Caco-2 (cell line): ENCODE results near the gene CARS1. TPM values are rescaled to one million over a fixed set of nuclear protein-coding genes. Genes with fewer than 3 reads are reported as not detected.
A peak's percentile ranks its signal among the peaks of the same experiment; 100 is the strongest.

Experiments
- BruUV-seq: library from RNA; stranded (reverse); fragments of 400-500 nt; replicated peaks from 2 replicates; lab custom pipeline; 2021; lab: Mats Ljungman, UMichigan
- CTCF ChIA-PET: fragments of 300-600 bp; sonication (Branson Sonifier 250); formaldehyde crosslinking; loops from one replicate; lab custom pipeline; 2022; ENCODE audit warnings: antibody characterized with exemption; lab: Charles Lee
- POLR2A ChIA-PET: fragments of 300-600 bp; sonication (Branson Sonifier 250); formaldehyde crosslinking; loops from one replicate; lab custom pipeline; 2022; ENCODE audit warnings: antibody characterized with exemption; lab: Charles Lee
- DNase-seq, 2 experiments: peaks; one replicate each; pipeline versions ENCODE4 v3.0.0 to v3.0.0-alpha.2; 2020 to 2022
- H3K27me3 ChIP-seq: replicated peaks from 2 replicates; pipeline ENCODE4 v1.6.0; 2011; ENCODE audit warnings: low read length; ENCODE audit not compliant: control insufficient read depth, insufficient read depth
- H3K36me3 ChIP-seq: 2 replicates; pipeline ENCODE4 v1.5.1; 2011; ENCODE audit warnings: low read length; ENCODE audit not compliant: control insufficient read depth, insufficient read depth
- H3K4me1 ChIP-seq: fragments of 250-450 bp; sonication (Bioruptor Pico); 2 replicates; pipeline ENCODE4 v1.5.1; 2020; ENCODE audit warnings: mild to moderate bottlenecking
- H3K4me3 ChIP-seq: 2 replicates; pipeline ENCODE4 v1.5.1; 2011; ENCODE audit warnings: low read depth, mild to moderate bottlenecking, control low read depth, low read length
- H3K9me3 ChIP-seq: fragments of 250-450 bp; sonication (Bioruptor Pico); 2 replicates; pipeline ENCODE4 v1.5.1; 2020; ENCODE audit warnings: mild to moderate bottlenecking, moderate library complexity
- H3K27ac Mint-ChIP-seq: one replicate; pipeline ENCODE4 v1.8.0; 2022; ENCODE audit warnings: mixed read lengths; ENCODE audit not compliant: unreplicated experiment
- H3K27me3 Mint-ChIP-seq: one replicate; pipeline ENCODE4 v1.8.0; 2022; ENCODE audit warnings: mixed read lengths; ENCODE audit not compliant: insufficient read depth, unreplicated experiment
- H3K36me3 Mint-ChIP-seq: one replicate; pipeline ENCODE4 v1.8.0; 2022; ENCODE audit warnings: mild to moderate bottlenecking, mixed read lengths; ENCODE audit not compliant: insufficient read depth, unreplicated experiment
- H3K4me1 Mint-ChIP-seq: one replicate; pipeline ENCODE4 v1.8.0; 2022; ENCODE audit warnings: low read depth, mixed read lengths; ENCODE audit not compliant: unreplicated experiment
- H3K4me3 Mint-ChIP-seq: one replicate; pipeline ENCODE4 v1.8.0; 2022; ENCODE audit warnings: mild to moderate bottlenecking, moderate library complexity, mixed read lengths; ENCODE audit not compliant: unreplicated experiment
- H3K9me3 Mint-ChIP-seq: one replicate; pipeline ENCODE4 v1.8.0; 2022; ENCODE audit warnings: mixed read lengths; ENCODE audit not compliant: unreplicated experiment
- intact Hi-C: fragments of 100-400 bp; cut with micrococcal nuclease; formaldehyde crosslinking; loops from one replicate; pipeline ENCODE4 v1.10.0; 2022; ENCODE audit not compliant: unreplicated experiment
- total RNA-seq: library from RNA; stranded (reverse); gene quantifications from 2 replicates; pipeline ENCODE4 v1.2.3, GENCODE V29; 2022
- TF ChIP-seq, protein P1 (sequence below), 2 experiments: fragments of 200-600 bp in 1 of 2; IDR thresholded peaks; 1 replicate in 1 of 2; 2 replicates in 1 of 2; pipeline versions ENCODE4 v1.5.1 to v1.8.0; 2011 to 2022; ENCODE audit warnings: antibody characterized with exemption in 1 of 2, control low read depth in 1 of 2, inconsistent platforms in 1 of 2, low read depth in 1 of 2, low read length in 1 of 2, mild to moderate bottlenecking in 1 of 2, moderate library complexity in 1 of 2; ENCODE audit not compliant: insufficient read depth in 1 of 2, severe bottlenecking in 1 of 2, unreplicated experiment in 1 of 2

The CARS1 gene
- total RNA-seq, 1 experiment from 2014 or later, result 121 TPM

DNA sequence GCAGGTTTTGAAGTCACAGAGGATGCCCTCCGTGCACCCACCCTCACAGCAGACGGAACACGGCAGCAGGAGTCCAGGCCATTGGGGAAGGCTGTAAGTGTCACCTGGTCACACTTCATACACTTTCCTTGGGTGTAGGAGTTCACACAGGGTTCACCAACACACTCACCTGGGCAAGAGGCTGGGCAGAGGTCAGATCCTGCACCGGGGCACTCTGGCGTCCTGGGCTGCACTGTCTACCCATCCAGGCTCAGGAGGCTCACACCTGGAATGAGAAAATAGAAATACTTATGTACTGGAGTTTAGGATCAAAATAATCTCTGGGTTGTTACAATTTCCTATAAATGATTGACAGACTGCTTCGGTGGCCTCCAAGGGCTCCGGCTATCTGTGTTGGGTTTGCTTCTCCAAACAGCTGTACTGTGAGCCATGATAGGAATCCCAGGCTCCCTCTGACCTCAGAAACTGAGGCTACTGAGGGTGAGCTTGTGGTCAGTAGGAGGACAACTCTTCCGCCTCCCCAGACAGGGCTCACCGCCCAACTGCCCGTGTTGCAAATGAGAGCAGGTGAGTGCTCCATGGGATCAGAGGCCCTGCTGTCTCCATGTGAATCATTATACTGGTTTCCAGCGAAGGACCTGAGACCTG, 20.1 kb upstream of the CARS1 start:
- CTCF ChIA-PET, result interaction anchor here (1.2 kb wide), 2 partner anchors 11 to 14 kb away, joined by 3 to 7 read pairs; no protein-coding TSS in a partner anchor
- Mint-ChIP-seq H3K36me3 (no peaks in the 10 kb centered on the region), H3K27ac (no peak overlapping the region), H3K9me3 (no peaks in the 10 kb centered on the region), H3K4me3 (no peak overlapping the region), H3K27me3 (no peaks in the 10 kb centered on the region), H3K4me1 (peaks cover 17% of the 10 kb centered on the region)
- intact Hi-C loops, result no loop called here
- H3K27me3 ChIP-seq, result no peaks in the 10 kb centered on the region
- H3K36me3 ChIP-seq, result no peaks in the 10 kb centered on the region
- no peak overlapping the region for H3K4me3 ChIP-seq
- no peaks in the 10 kb centered on the region for H3K9me3 ChIP-seq
- TF ChIP-seq, protein P1, sequence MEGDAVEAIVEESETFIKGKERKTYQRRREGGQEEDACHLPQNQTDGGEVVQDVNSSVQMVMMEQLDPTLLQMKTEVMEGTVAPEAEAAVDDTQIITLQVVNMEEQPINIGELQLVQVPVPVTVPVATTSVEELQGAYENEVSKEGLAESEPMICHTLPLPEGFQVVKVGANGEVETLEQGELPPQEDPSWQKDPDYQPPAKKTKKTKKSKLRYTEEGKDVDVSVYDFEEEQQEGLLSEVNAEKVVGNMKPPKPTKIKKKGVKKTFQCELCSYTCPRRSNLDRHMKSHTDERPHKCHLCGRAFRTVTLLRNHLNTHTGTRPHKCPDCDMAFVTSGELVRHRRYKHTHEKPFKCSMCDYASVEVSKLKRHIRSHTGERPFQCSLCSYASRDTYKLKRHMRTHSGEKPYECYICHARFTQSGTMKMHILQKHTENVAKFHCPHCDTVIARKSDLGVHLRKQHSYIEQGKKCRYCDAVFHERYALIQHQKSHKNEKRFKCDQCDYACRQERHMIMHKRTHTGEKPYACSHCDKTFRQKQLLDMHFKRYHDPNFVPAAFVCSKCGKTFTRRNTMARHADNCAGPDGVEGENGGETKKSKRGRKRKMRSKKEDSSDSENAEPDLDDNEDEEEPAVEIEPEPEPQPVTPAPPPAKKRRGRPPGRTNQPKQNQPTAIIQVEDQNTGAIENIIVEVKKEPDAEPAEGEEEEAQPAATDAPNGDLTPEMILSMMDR (IDR thresholded peaks at IDR 0.05; ENCODE audit: insufficient read depth in 1 of 2, low read depth in 1 of 2, low read length in 1 of 2, severe bottlenecking in 1 of 2, unreplicated experiment in 1 of 2), result no peak
- peak in 1 of 2 experiments; percentile 34 for DNase-seq
- POLR2A ChIA-PET, result no interaction called here
- no TSS peak for BruUV-seq
- H3K4me1 ChIP-seq, result peaks cover 11% of the 10 kb centered on the region

DNA sequence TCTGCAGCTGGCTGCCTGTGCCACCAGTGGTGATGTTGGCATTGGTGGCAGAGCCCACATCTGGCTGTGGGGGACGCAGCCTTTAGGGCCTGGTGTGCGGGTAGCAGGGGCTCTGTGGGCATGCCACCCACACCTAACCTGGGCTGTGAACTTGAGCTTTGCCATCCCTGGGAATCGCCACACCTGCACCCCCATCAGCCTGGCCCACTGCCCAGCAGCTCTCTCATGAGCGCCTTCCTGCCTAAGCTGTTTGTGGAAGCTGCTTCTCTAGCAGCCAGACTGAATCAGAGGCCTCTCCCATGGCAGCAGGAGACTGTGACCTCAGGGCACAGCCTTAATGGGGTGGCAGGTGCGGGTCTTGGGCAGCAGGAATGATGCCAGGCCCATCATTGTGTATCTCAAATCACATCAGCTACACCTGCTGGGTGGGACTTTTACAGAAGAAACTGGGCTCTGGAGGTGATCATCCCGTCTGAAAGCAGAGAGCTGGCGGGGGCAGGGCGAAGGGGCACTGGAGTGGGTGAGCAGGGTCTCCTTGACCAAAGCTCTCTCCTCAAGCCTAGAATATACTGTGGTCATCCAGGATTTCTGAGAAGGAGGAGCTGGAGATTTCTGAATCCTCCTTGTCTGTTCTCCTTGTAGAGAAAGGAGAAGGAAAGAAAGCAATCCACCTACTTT, 17.8 kb upstream of the CARS1 start:
- TF ChIP-seq, protein P1 (IDR thresholded peaks at IDR 0.05; ENCODE audit: insufficient read depth in 1 of 2, low read depth in 1 of 2, low read length in 1 of 2, severe bottlenecking in 1 of 2, unreplicated experiment in 1 of 2), result no peak
- Mint-ChIP-seq H3K9me3 (no peaks in the 10 kb centered on the region), H3K27me3 (no peaks in the 10 kb centered on the region), H3K36me3 (no peaks in the 10 kb centered on the region), H3K4me1 (peaks cover 11% of the 10 kb centered on the region), H3K4me3 (no peak overlapping the region), H3K27ac (no peak overlapping the region)
- H3K4me3 ChIP-seq, result no peak overlapping the region
- no TSS peak for BruUV-seq
- H3K36me3 ChIP-seq, result no peaks in the 10 kb centered on the region
- CTCF ChIA-PET, result interaction anchor here (0.5 to 1.4 kb wide), 2 partner anchors 17 to 155 kb away, joined by 3 to 6 read pairs; no protein-coding TSS in a partner anchor
- intact Hi-C loops, result no loop called here
- peaks cover 11% of the 10 kb centered on the region for H3K4me1 ChIP-seq
- H3K27me3 ChIP-seq, result no peaks in the 10 kb centered on the region
- POLR2A ChIA-PET, result no interaction called here
- DNase-seq, result no peak
- H3K9me3 ChIP-seq, result no peaks in the 10 kb centered on the region

DNA sequence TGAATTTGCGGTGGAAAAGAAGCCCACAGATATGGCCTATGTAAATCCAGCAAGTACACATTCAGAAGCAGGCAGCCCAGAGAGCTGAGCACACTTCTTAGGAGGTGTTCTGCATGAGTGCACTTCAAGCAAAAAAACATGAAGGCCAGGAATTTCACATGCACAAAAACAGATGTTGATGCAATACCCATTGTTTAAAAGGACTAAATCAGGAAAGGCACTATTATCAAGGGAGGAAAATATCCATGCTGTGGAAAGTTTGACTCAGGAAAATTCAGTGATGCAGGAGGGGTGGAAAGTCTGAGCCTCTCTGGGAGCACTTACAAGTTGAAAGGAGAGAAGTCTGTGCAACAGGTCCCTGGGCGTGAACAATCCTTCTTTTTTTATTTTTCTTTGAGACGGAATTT, 15.8 kb upstream of the CARS1 start:
- Histone ChIP-seq H3K4me1 (peaks cover 11% of the 10 kb centered on the region), H3K27me3 (no peaks in the 10 kb centered on the region), H3K36me3 (no peaks in the 10 kb centered on the region), H3K4me3 (no peak overlapping the region), H3K9me3 (no peaks in the 10 kb centered on the region)
- POLR2A ChIA-PET, result no interaction called here
- Mint-ChIP-seq H3K27ac (no peak overlapping the region), H3K4me3 (no peak overlapping the region), H3K9me3 (no peaks in the 10 kb centered on the region), H3K36me3 (no peaks in the 10 kb centered on the region), H3K27me3 (no peaks in the 10 kb centered on the region), H3K4me1 (peaks cover 10% of the 10 kb centered on the region)
- BruUV-seq, result no TSS peak
- CTCF ChIA-PET, result no interaction called here
- no peak for DNase-seq
- TF ChIP-seq, protein P1 (IDR thresholded peaks at IDR 0.05; ENCODE audit: insufficient read depth in 1 of 2, low read depth in 1 of 2, low read length in 1 of 2, severe bottlenecking in 1 of 2, unreplicated experiment in 1 of 2), result no peak
- intact Hi-C loops, result no loop called here
